HL-60 (cell line): ENCODE results near the gene RIC3.

ENCODE experiments used
- POLR2AphosphoS5 ChIP-seq: IDR thresholded peaks from 2 replicates; pipeline ENCODE4 v1.6.1; 2012; ENCODE audit warnings: low read depth
- TF ChIP-seq, protein P1 (sequence below): IDR thresholded peaks from one replicate; pipeline ENCODE4 v1.5.1; 2011; ENCODE audit warnings: low read length, control low read depth, inconsistent platforms; ENCODE audit not compliant: insufficient read depth
- TF ChIP-seq, protein P2 (sequence below): IDR thresholded peaks from 2 replicates; pipeline ENCODE4 v1.6.1; 2012; ENCODE audit warnings: low read depth; ENCODE audit not compliant: insufficient replicate concordance

DNA sequence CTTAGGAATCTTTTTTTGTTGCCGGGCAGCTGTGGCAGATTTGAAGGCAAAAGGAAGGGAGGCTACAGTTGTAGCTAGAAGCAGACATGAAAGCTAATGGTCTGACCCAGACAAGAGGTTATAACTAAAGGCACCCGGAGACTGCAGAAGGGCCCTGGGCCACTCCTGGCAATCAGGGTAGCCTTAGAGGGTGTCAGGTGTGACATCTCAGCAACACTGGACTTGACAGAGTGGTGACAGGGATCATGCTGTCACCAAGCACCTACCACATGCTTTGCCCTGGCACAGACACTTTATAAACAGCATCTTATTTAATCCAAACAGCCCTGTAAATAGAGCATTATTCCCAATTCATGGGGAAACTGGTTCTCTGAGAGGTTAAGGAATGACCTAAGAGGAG, 62.1 kb downstream of the RIC3 start:
- TF ChIP-seq, protein P1, sequence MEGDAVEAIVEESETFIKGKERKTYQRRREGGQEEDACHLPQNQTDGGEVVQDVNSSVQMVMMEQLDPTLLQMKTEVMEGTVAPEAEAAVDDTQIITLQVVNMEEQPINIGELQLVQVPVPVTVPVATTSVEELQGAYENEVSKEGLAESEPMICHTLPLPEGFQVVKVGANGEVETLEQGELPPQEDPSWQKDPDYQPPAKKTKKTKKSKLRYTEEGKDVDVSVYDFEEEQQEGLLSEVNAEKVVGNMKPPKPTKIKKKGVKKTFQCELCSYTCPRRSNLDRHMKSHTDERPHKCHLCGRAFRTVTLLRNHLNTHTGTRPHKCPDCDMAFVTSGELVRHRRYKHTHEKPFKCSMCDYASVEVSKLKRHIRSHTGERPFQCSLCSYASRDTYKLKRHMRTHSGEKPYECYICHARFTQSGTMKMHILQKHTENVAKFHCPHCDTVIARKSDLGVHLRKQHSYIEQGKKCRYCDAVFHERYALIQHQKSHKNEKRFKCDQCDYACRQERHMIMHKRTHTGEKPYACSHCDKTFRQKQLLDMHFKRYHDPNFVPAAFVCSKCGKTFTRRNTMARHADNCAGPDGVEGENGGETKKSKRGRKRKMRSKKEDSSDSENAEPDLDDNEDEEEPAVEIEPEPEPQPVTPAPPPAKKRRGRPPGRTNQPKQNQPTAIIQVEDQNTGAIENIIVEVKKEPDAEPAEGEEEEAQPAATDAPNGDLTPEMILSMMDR = no peak
- no peak for TF ChIP-seq POLR2AphosphoS5
- TF ChIP-seq, protein P2, sequence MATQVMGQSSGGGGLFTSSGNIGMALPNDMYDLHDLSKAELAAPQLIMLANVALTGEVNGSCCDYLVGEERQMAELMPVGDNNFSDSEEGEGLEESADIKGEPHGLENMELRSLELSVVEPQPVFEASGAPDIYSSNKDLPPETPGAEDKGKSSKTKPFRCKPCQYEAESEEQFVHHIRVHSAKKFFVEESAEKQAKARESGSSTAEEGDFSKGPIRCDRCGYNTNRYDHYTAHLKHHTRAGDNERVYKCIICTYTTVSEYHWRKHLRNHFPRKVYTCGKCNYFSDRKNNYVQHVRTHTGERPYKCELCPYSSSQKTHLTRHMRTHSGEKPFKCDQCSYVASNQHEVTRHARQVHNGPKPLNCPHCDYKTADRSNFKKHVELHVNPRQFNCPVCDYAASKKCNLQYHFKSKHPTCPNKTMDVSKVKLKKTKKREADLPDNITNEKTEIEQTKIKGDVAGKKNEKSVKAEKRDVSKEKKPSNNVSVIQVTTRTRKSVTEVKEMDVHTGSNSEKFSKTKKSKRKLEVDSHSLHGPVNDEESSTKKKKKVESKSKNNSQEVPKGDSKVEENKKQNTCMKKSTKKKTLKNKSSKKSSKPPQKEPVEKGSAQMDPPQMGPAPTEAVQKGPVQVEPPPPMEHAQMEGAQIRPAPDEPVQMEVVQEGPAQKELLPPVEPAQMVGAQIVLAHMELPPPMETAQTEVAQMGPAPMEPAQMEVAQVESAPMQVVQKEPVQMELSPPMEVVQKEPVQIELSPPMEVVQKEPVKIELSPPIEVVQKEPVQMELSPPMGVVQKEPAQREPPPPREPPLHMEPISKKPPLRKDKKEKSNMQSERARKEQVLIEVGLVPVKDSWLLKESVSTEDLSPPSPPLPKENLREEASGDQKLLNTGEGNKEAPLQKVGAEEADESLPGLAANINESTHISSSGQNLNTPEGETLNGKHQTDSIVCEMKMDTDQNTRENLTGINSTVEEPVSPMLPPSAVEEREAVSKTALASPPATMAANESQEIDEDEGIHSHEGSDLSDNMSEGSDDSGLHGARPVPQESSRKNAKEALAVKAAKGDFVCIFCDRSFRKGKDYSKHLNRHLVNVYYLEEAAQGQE = no peak
